Measurements from ENCODE around the gene KLHL6.

KLHL6 gene

GRCh38 chr3:183563536-183563874 is 8.0 kb upstream of the KLHL6 start:
- no peak for FAIRE-seq

DNA sequence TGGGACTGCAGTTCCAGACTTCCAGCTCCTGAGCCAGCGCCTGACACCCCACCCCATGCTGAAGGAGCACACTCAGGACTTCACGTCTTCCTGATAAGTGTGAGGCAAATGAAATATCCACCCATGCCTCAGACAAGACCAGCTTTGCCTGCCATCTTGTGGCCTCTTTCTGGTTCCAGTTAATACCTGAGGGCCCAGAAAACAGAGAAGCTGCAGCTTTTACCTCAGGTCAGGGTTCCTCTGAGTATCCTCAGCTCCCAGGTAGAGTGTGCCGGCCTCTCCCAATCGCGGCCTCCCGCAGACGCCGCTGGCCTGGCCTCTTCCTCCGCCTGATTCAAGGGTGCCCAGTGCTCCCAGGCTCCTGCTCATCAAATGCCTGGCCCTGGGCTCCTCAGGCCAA is 5.1 kb upstream of the KLHL6 start:
- no peak for FAIRE-seq

DNA sequence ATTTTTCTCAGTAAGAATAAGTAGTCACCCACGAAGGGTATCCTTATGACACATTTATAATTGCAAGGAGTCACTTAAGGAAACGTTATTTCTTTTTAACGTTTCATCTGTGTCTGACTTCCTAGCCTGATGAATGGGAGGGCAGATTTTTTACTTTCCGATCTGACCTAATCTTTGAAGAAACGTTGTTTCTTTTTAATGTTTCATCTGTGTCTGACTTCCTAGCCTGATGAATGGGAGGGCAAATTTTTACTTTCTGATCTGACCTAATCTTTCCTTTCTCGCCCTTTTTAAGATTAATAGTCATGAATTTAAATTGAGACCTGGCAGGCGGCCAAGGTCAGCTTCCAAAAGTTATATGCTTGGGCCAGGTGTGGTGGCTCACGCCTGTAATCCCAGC is 3.0 kb upstream of the KLHL6 start:
- no peak for FAIRE-seq

GRCh38 chr3:183556722-183557121 is 1.2 kb upstream of the KLHL6 start:
- FAIRE-seq: no peak

DNA sequence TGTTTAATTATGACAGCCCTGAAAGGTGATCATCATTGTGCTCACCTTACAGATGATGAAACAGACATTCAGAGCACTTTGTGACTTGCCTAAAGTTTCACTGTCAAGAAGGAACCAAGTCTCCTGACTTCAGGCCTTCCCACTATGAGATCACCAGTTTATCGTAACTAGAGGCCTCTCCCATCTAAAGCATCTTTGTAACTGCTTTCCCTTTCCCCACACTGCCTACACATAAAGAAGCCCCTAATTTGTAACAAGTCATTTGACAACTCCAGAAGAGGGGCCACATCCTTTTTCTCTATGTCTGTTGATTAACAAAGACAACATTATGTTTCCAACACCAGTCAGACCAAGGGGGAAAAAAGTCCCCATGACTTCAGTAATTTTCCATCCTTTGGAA is 1.1 kb downstream of the KLHL6 start:
- no peak for FAIRE-seq

DNA sequence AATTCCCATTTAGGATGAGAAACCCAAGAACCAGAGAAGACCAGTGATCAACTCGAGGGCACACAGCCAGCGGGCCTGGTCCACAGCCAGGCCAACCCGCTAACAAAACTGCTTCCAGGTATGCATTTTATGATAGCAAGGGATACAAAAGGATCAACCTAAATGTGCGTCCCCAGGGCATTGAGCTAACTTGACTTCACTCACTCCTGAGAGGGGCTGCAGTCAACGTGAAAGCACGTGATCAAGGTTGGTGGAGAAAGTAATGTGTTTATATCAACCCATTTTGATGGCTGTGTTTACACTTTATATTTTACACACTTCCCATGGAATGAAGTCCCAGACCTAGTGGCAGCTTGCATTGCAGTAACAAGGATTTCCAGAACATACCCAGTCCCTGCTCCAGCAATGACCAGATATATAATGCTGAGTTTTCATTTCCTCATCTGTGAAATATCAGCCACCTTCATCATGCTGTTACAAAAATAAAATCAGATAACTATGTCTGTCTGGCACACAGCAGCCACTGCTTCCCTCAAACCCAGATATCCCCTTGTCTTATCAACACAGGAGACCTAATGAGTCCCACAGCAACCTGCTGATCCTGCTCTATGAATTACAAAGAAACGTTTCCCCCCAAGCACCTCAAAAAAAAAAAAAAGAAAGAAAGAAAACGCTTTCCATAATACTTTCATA is 2.0 kb downstream of the KLHL6 start:
- FAIRE-seq: no peak

- no peak for FAIRE-seq
Measured at GRCh38 chr3:183551930-183552329, 3.6 kb downstream of the KLHL6 start.

DNA sequence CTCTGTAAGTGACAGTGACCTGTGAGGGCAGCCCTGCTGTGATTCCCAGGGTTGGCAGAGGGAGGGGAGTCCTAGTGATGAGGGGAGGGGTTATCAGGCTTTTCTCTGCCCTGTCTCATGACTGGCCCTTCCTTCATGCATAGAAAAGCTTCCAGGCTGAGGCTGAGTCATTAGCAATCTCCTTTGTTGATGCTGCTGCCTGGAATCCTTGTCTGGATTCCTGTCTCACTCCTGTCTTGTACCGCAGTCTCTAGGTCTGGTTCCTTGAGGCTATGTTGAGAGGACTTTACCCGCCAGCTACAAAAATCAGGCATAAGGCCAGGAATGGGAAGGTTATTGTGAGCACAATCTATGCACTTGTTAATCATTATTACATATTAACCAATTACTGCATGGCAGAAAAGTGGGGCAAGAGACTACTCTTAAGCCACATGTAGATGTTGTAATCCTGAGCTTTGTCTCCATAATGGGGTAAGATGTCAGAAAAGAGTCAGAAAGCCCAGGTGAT is 7.2 kb downstream of the KLHL6 start:
- no peak for FAIRE-seq

- no peak for FAIRE-seq
Measured at GRCh38 chr3:183546625-183547024, 8.9 kb downstream of the KLHL6 start.

DNA sequence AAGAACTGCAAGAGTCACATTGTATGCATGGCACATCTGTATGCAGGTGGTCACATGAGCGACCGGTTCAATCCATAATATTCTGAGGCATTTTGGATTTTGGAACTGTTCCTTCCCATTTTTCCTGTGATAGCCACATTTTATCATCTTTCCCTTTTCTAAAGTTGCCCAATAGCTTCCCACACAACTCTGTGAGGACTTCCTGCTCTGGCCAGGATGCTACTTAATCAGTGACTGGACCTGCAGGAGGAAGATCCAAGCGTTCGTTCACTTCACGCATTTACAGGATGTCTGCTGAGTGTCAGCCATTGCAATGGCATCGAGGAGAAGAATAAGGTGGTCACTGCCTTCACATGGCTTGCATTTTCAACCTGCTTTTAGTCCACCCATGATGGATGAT is 9.8 kb downstream of the KLHL6 start:
- FAIRE-seq: no peak

DNA sequence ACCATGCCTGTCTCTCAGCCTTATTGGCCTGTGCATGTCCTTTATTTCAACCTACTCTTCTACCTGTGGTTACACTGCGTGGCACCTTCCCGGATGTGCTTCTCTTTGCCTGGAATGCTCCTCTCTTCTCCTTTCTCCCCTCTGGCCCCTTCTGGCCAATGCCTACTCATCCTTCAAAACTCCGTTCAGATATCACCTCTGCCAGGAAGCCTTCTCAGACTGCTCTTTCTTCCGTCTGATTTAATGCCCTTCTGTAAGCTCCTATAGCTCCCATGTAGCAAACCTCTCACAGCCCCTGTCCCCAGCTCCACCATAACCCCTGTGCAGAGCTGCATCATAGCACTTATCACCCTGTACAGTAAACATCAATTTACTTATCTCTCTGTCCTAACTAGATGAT is 13.2 kb downstream of the KLHL6 start:
- FAIRE-seq: no peak

- FAIRE-seq: no peak
Measured at GRCh38 chr3:183541738-183542137, 13.8 kb downstream of the KLHL6 start.

- FAIRE-seq: no peak
Measured at GRCh38 chr3:183541235-183541655, 14.3 kb downstream of the KLHL6 start.

- no peak for FAIRE-seq
Measured at GRCh38 chr3:183540501-183541234, 14.8 kb downstream of the KLHL6 start.

- FAIRE-seq: no peak
Measured at GRCh38 chr3:183539811-183540210, 15.7 kb downstream of the KLHL6 start.

DNA sequence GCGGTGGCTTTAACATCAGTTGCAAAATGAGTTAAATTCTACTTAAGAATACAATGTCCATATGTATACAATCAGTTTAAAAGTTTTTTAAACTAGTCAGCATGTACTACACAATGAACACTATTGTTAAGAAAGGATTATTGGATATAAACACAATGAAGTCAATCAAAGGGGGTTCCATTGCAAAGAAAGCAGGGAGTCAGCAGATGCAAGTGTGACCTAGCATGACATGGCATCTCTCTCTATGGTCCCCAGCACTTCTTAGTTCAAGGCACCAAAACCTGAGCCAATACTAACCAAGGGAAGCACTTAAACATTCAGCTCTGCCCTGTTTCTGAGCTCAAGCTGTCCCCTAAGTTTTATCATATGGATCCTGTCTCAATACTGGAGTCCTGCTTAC is 17.0 kb downstream of the KLHL6 start:
- no peak for FAIRE-seq

DNA sequence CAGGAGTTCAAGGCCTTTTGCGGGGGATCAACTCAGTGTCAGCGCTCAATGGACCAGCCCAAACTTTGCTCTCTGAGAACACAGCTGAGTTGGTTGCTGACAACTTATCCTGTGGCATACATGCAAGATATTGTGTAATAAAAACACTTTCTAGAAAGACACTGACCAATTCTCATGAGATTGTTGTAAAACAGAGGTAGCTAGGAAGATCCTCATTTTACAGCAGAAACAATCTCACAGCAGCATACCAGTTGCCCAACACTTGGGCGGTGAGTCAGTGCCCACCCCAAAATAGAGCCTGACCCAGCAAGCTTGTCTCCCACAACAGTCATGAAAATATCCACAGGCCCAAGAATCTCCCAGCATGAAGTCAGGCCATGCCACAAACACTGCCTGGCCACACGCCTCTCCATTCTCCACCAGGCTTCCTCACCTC is 18.2 kb downstream of the KLHL6 start:
- FAIRE-seq: no peak

DNA sequence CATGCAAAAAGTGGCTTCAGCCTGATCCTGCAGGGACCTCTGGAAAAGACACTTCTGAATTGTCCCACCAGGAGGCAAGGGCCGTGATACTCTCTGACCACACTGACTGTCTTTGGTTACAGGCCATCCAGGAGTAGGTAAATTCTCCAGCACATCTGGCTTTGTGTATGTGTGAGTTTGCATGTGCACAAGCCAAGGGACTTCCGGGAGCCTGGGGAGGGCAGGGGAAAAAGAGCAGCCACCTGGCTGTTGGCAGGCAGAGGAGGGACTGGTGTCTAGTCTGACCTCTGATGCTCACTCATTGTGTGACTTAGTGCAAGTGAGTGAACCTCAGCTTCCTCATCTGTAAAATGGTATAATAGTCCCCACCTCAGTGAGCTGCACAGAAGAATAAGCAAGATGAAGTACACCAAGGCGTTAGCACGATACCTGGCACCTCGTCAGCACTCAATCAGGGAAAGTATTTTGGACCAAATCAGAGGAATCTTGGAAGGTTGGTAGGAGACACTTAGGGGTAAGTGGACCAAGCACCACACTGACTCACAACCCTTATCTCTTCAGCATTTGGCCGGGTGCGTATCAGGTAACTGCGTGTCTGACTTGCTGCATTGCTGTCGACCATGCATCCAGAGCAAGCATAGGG is 19.1 kb downstream of the KLHL6 start:
- FAIRE-seq: no peak

GRCh38 chr3:183534249-183534648 is 21.3 kb downstream of the KLHL6 start:
- FAIRE-seq: no peak

DNA sequence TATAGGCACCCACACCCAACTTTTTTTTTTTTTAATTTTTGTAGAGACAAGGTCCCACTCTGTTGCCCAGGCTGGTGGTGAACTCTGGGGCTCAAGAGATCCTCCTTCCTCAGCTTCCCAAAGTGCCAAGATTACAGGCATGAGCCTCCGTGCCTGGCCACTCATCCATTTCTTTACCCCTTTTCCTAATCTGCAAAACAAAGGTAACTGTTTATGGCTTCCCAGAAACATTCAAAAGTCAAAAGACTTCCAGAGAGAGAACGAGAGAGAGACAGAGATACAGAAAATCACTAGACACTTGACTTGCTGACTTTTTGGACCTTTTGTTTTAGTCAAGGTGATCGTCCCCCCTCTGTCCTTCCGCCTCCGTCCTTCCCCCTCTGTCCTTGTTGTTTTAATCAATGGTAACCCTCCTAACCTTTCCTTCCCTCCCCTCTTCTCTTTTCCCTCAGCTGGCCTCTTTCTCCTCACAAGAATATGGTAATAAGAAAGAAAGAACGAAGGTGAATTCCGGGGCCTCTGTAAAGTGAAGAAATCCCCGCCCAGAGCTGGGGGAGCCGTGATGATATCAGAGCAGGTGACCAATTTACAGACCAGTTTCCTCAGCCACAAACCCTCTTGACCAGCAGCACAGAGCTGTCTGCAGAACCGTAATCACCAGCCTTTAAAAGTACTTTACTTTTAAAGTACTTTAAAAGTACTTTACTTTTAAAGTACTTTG is 21.9 kb downstream of the KLHL6 start:
- FAIRE-seq: no peak

DNA sequence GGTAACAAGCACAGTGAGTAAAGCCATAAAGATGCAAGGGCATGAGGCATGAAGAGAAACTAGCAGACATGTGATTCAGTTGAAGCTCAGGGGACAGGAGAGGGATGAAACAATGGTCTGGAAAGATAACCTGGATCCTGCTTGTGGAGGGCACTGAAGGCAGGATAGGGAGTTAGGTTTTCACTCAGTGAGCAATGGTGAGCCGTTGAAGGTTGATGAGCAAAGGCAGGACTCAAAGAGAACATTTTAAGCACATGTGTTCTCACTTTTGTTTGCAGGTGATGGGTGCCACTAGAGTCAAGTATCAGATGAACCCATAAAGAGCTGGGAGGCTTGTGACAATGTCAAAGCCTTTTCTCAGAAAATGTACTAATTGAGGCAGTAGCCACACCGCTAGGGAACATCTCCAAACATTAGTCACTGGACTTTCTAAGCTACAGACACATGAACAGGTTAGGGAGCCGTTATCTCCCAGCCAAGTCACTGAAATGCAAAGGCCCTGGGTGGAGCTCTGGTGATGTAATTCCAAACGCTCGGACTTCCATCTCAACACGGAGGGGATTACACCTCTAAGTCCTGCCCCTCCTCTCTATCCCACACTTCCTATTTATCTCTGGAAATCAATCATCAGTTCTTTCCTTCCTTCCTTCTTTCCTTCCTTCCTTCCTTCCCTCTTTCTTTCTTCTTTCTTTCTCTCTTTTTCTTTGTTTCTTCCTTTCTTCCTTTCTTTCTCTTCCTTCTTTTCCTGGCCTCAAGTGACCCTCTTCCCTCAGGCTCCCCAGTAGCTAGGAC is 22.7 kb downstream of the KLHL6 start:
- no peak for FAIRE-seq

DNA sequence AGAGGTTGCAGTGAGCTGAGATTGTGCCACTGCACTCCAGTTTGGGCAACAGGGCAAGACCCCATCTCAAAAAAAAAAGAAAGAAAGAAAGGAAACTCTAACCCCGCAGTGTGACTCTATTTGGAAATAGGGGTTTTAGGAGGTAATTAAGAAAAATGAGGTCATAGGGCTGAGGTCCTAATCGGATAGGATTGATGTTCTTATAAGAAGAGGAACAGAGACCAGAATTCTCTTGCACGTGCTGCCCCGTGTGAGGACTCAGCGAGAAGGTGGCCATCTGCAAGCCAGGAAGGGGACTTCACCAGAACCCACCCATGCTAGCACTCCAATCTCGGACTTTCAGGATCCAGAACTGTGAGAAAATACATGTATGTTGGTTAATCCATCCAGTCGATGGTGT is 25.8 kb downstream of the KLHL6 start:
- no peak for FAIRE-seq

Measured in endometrium (tissue), 2 donors.